IMR-90 (cell line): ENCODE results near the gene TCF7L2. TPM values are rescaled to one million over a fixed set of nuclear protein-coding genes. Genes with fewer than 3 reads are reported as not detected.

Experiments used
- ATAC-seq: fragments of 200-7000 bp; cut with Tn5 transposase; 2 replicates; pipeline ENCODE4 v1.9.1; 2020; ENCODE audit warnings: low read depth, mild to moderate bottlenecking, moderate library complexity
- BruUV-seq: library from RNA; stranded (reverse); fragments of 400-500 nt; replicated peaks from 2 replicates; lab custom pipeline; 2021; lab: Mats Ljungman, UMichigan
- CTCF ChIA-PET: fragments of 300-600 bp; formaldehyde crosslinking; extraction: SDS; loops from one replicate; lab custom pipeline; 2021; ENCODE audit warnings: antibody characterized with exemption; lab: Yijun Ruan, JAX
- POLR2A ChIA-PET: fragments of 300-600 bp; sonication (Branson Sonifier 250); formaldehyde crosslinking; loops from one replicate; lab custom pipeline; 2022; ENCODE audit warnings: antibody characterized with exemption; ENCODE audit not compliant: unreplicated experiment; lab: Charles Lee
- DNase-seq: peaks from one replicate; pipeline ENCODE4 v3.0.0; 2013
- H2AFZ ChIP-seq: replicated peaks from 2 replicates; pipeline ENCODE3; 2013; ENCODE audit warnings: low read length, mild to moderate bottlenecking; ENCODE audit not compliant: poor library complexity
- H2AK5ac ChIP-seq: 2 replicates; pipeline ENCODE4 v1.6.1; 2013; ENCODE audit warnings: low read depth, low read length, inconsistent platforms
- H2AK9ac ChIP-seq: replicated peaks from 2 replicates; pipeline ENCODE3; 2013; ENCODE audit warnings: mild to moderate bottlenecking, low read depth, low read length, moderate library complexity; ENCODE audit not compliant: poor library complexity
- H2BK120ac ChIP-seq: 2 replicates; pipeline ENCODE4 v1.6.1; 2013; ENCODE audit warnings: low read depth, low read length, inconsistent platforms
- H2BK15ac ChIP-seq: 3 replicates; pipeline ENCODE4 v1.6.1; 2013; ENCODE audit warnings: low read depth, low read length, inconsistent platforms
- H2BK20ac ChIP-seq: 2 replicates; pipeline ENCODE4 v1.6.1; 2013; ENCODE audit warnings: low read depth, mild to moderate bottlenecking, inconsistent platforms, low read length, moderate library complexity
- H2BK5ac ChIP-seq: 2 replicates; pipeline ENCODE4 v1.6.1; 2013; ENCODE audit warnings: mild to moderate bottlenecking, low read depth, low read length, inconsistent platforms; ENCODE audit not compliant: poor library complexity, severe bottlenecking
- H3K14ac ChIP-seq: replicated peaks from 2 replicates; pipeline ENCODE4 v1.6.1; 2013; ENCODE audit warnings: low read depth, low read length, inconsistent platforms
- H3K18ac ChIP-seq: 2 replicates; pipeline ENCODE4 v1.6.1; 2013; ENCODE audit warnings: low read depth, low read length, control low read depth
- H3K23ac ChIP-seq: 2 replicates; pipeline ENCODE4 v1.6.1; 2013; ENCODE audit warnings: low read depth, low read length, inconsistent platforms
- H3K27ac ChIP-seq: 2 replicates; pipeline ENCODE4 v1.5.1; 2013; ENCODE audit warnings: mild to moderate bottlenecking, control low read depth, low read length; ENCODE audit not compliant: insufficient read depth
- H3K27me3 ChIP-seq: 2 replicates; pipeline ENCODE4 v1.6.1; 2013; ENCODE audit warnings: low read length; ENCODE audit not compliant: control insufficient read depth, insufficient read depth
- H3K36me3 ChIP-seq: 2 replicates; pipeline ENCODE4 v1.6.1; 2013; ENCODE audit warnings: low read length, mixed read lengths; ENCODE audit not compliant: control insufficient read depth, insufficient read depth
- H3K4ac ChIP-seq: 2 replicates; pipeline ENCODE4 v1.6.1; 2013; ENCODE audit warnings: low read depth, low read length, inconsistent platforms
- H3K4me1 ChIP-seq: 2 replicates; pipeline ENCODE4 v1.6.1; 2013; ENCODE audit warnings: low read length, mixed read lengths; ENCODE audit not compliant: control insufficient read depth, insufficient read depth
- H3K4me2 ChIP-seq: 2 replicates; pipeline ENCODE4 v1.6.1; 2013; ENCODE audit warnings: low read depth, mild to moderate bottlenecking, control low read depth, low read length, moderate library complexity
- H3K4me3 ChIP-seq: 2 replicates; pipeline ENCODE4 v1.5.1; 2013; ENCODE audit warnings: low read depth, mild to moderate bottlenecking, control low read depth, low read length, moderate library complexity; ENCODE audit not compliant: insufficient read depth
- H3K56ac ChIP-seq: 2 replicates; pipeline ENCODE4 v1.6.1; 2013; ENCODE audit warnings: low read length, inconsistent platforms; ENCODE audit not compliant: insufficient read depth; ENCODE audit errors: extremely low read depth
- H3K79me1 ChIP-seq, 2 experiments: 2 replicates each; pipeline ENCODE4 v1.6.1; 2013; ENCODE audit warnings: low read length in 2 of 2, inconsistent platforms in 1 of 2, low read depth in 1 of 2
- H3K9ac ChIP-seq: 2 replicates; pipeline ENCODE4 v1.6.1; 2013; ENCODE audit warnings: low read depth, low read length, control low read depth
- H3K9me1 ChIP-seq: 2 replicates; pipeline ENCODE4 v1.6.1; 2013; ENCODE audit warnings: low read length, inconsistent platforms; ENCODE audit not compliant: insufficient read depth
- H3K9me3 ChIP-seq: 2 replicates; pipeline ENCODE4 v1.6.1; 2013; ENCODE audit warnings: low read length; ENCODE audit not compliant: control insufficient read depth, insufficient read depth
- H4K20me1 ChIP-seq: 2 replicates; pipeline ENCODE4 v1.6.1; 2013; ENCODE audit warnings: low read length, inconsistent platforms; ENCODE audit not compliant: insufficient read depth
- H4K5ac ChIP-seq: 2 replicates; pipeline ENCODE4 v1.6.1; 2013; ENCODE audit warnings: mild to moderate bottlenecking, low read depth, low read length, control low read depth
- H4K8ac ChIP-seq, 2 experiments: 2 replicates each; pipeline ENCODE4 v1.6.1; 2013; ENCODE audit warnings: low read depth in 2 of 2, low read length in 2 of 2, control low read depth in 1 of 2, inconsistent platforms in 1 of 2
- H4K91ac ChIP-seq: 2 replicates; pipeline ENCODE4 v1.6.1; 2013; ENCODE audit warnings: low read depth, low read length, inconsistent platforms; ENCODE audit not compliant: insufficient read depth
- CHD1 ChIP-seq: IDR thresholded peaks from 2 replicates; pipeline ENCODE4 v1.6.1; 2012; ENCODE audit warnings: low read depth, low read length, improper control_type of control experiment
- FOS ChIP-seq: fragments of 150-350 bp; IDR thresholded peaks from 2 replicates; pipeline ENCODE4 v1.6.1; 2016; ENCODE audit warnings: low read depth, low read length
- MAFK ChIP-seq: IDR thresholded peaks from 2 replicates; pipeline ENCODE4 v1.6.1; 2012; ENCODE audit warnings: low read depth, low read length, improper control_type of control experiment
- MAZ ChIP-seq: IDR thresholded peaks from 2 replicates; pipeline ENCODE4 v1.6.1; 2012; ENCODE audit warnings: low read depth, mild to moderate bottlenecking, low read length, improper control_type of control experiment, moderate library complexity, borderline replicate concordance
- RAD21 ChIP-seq: IDR thresholded peaks from 2 replicates; pipeline ENCODE4 v1.6.1; 2012; ENCODE audit warnings: low read length, improper control_type of control experiment
- WGBS, 2 experiments: methylation state at CpG; one replicate each; pipeline versions ENCODE4 v1.1.5 to v1.1.7; 2013; ENCODE audit warnings: missing lambda C conversion rate in 2 of 2; ENCODE audit not compliant: insufficient read length in 1 of 2; ENCODE audit errors: extremely low coverage in 2 of 2; 5-methylcytosine and 5-hydroxymethylcytosine counted together
- dilution Hi-C: fragments of 300-500 bp; cut with HindIII; formaldehyde crosslinking; loops from one replicate; pipeline ENCODE4 v1.14.3; 2018; ENCODE audit warnings: low sequenced_read_pairs; ENCODE audit not compliant: unreplicated experiment
- in situ Hi-C: fragments of 300-500 bp; cut with MboI; formaldehyde crosslinking; loops from 3 replicates; pipeline ENCODE4 v1.14.3; 2019; ENCODE audit warnings: low sequenced_read_pairs, inconsistent platforms, mixed read lengths
- intact Hi-C: fragments of 100-400 bp; cut with micrococcal nuclease; formaldehyde crosslinking; loops from 2 replicates; pipeline ENCODE4 v1.10.0; 2022
- polyA plus RNA-seq, 3 experiments: library from polyadenylated mRNA; depleted of rRNA; stranded (reverse); fragments of >200 nt; gene quantifications; 2 replicates each; pipeline ENCODE4 v1.2.3, GENCODE V29; 2012; ENCODE audit warnings: low replicate concordance in 1 of 3
- total RNA-seq: library from RNA; depleted of rRNA; stranded (reverse); fragments of >200 nt; gene quantifications from 2 replicates; pipeline ENCODE4 v1.2.3, GENCODE V29; 2012

Gene TCF7L2
- total and polyA plus RNA-seq, 2 of the 4 experiments (the other 2 are of a cell fraction), result 1.3 to 12.2 TPM

- H3K4me3 ChIP-seq, result no peak overlapping the region
- H3K4me1 ChIP-seq, result no peaks in the 10 kb centered on the region; the same call in 1 of the 2 replicates
- no peak overlapping the region for H3K27ac ChIP-seq
- CTCF ChIA-PET, result no interaction called here
- in situ Hi-C loops (no loop called here), dilution Hi-C loops (no loop called here), intact Hi-C loops (no loop called here)
- no peak overlapping the region for H3K18ac ChIP-seq
- peak overlapping the region; percentile 83 for H2AFZ ChIP-seq
- no peak overlapping the region for H2BK20ac ChIP-seq
- 92% methylated on average over 2 of the region's 15 CpGs; no CpG with 5 or more reads in 1 of the 2 experiments for WGBS, 2 experiments
- TF ChIP-seq MAZ, result no peak
- TF ChIP-seq FOS, result no peak
- TF ChIP-seq CHD1, result no peak
- TF ChIP-seq MAFK, result no peak
- no peak for TF ChIP-seq RAD21
- POLR2A ChIA-PET, result no interaction called here
- H3K9me3 ChIP-seq, result no peaks in the 10 kb centered on the region
- H3K4ac ChIP-seq, result no peak overlapping the region; the same call in 1 of the 2 replicates
- peak overlapping the region; percentile 23; the same call in 1 of the 3 replicates for H2BK15ac ChIP-seq
- H2BK120ac ChIP-seq, result no peak overlapping the region
- H3K9me1 ChIP-seq, result no peaks in the 10 kb centered on the region
- H4K5ac ChIP-seq, result no peak overlapping the region; the same call in 1 of the 2 replicates
- H3K79me1 ChIP-seq, result no peaks in the 10 kb centered on the region
- no peak overlapping the region for H4K8ac ChIP-seq
- no peak overlapping the region for H3K56ac ChIP-seq
- no TSS peak for BruUV-seq
- H2AK5ac ChIP-seq, result no peak overlapping the region
- H3K27me3 ChIP-seq, result no peaks in the 10 kb centered on the region
- no peak overlapping the region for H4K91ac ChIP-seq
- no peak overlapping the region; the same call in 1 of the 2 replicates for H3K14ac ChIP-seq
- no peak overlapping the region for H3K23ac ChIP-seq
- no peak overlapping the region for H3K4me2 ChIP-seq
- no peak overlapping the region for H2AK9ac ChIP-seq
- no peak overlapping the region for H2BK5ac ChIP-seq
- H3K36me3 ChIP-seq, result no peaks in the 10 kb centered on the region
- DNase-seq (peak; percentile 25), ATAC-seq (no peak)
- no peak overlapping the region for H3K9ac ChIP-seq
- no peaks in the 10 kb centered on the region for H4K20me1 ChIP-seq
These were observed 37.6 kb upstream of the TCF7L2 start for GRCh38 chr10:112912410-112912928.
